Hippocampal formation (tissue), 2 donors: Measurements from ENCODE around the gene NCBP1.

Experiments used
- DNase-seq, 2 donors: peaks; one replicate each; lab custom pipeline; 2025; lab: John Stamatoyannopoulos, UW

The NCBP1 gene

GRCh38 chr9:97711223-97711626, 77.6 kb downstream of the NCBP1 start:
- no peak for DNase-seq

GRCh38 chr9:97714435-97714834, 80.8 kb downstream of the NCBP1 start:
- DNase-seq, result no peak

GRCh38 chr9:97717866-97718265, 84.2 kb downstream of the NCBP1 start:
- DNase-seq, result no peak

- DNase-seq, result no peak
Observed at GRCh38 chr9:97721396-97721795, 87.8 kb downstream of the NCBP1 start.

GRCh38 chr9:97722331-97722730, 88.7 kb downstream of the NCBP1 start:
- DNase-seq, result no peak
